IMR-90 (cell line): ENCODE results near the gene DOCK10. TPM values are rescaled to one million over a fixed set of nuclear protein-coding genes. Genes with fewer than 3 reads are reported as not detected.

Experiments used
- ATAC-seq: fragments of 200-7000 bp; cut with Tn5 transposase; 2 replicates; pipeline ENCODE4 v1.9.1; 2020; ENCODE audit warnings: low read depth, mild to moderate bottlenecking, moderate library complexity
- BruUV-seq: library from RNA; stranded (reverse); fragments of 400-500 nt; replicated peaks from 2 replicates; lab custom pipeline; 2021; lab: Mats Ljungman, UMichigan
- CTCF ChIA-PET: fragments of 300-600 bp; formaldehyde crosslinking; extraction: SDS; loops from one replicate; lab custom pipeline; 2021; ENCODE audit warnings: antibody characterized with exemption; lab: Yijun Ruan, JAX
- POLR2A ChIA-PET: fragments of 300-600 bp; sonication (Branson Sonifier 250); formaldehyde crosslinking; loops from one replicate; lab custom pipeline; 2022; ENCODE audit warnings: antibody characterized with exemption; ENCODE audit not compliant: unreplicated experiment; lab: Charles Lee
- DNase-seq: peaks from one replicate; pipeline ENCODE4 v3.0.0; 2013
- H2AFZ ChIP-seq: replicated peaks from 2 replicates; pipeline ENCODE3; 2013; ENCODE audit warnings: low read length, mild to moderate bottlenecking; ENCODE audit not compliant: poor library complexity
- H2AK5ac ChIP-seq: 2 replicates; pipeline ENCODE4 v1.6.1; 2013; ENCODE audit warnings: low read depth, low read length, inconsistent platforms
- H2AK9ac ChIP-seq: replicated peaks from 2 replicates; pipeline ENCODE3; 2013; ENCODE audit warnings: mild to moderate bottlenecking, low read depth, low read length, moderate library complexity; ENCODE audit not compliant: poor library complexity
- H2BK120ac ChIP-seq: 2 replicates; pipeline ENCODE4 v1.6.1; 2013; ENCODE audit warnings: low read depth, low read length, inconsistent platforms
- H2BK15ac ChIP-seq: 3 replicates; pipeline ENCODE4 v1.6.1; 2013; ENCODE audit warnings: low read depth, low read length, inconsistent platforms
- H2BK20ac ChIP-seq: 2 replicates; pipeline ENCODE4 v1.6.1; 2013; ENCODE audit warnings: low read depth, mild to moderate bottlenecking, inconsistent platforms, low read length, moderate library complexity
- H2BK5ac ChIP-seq: 2 replicates; pipeline ENCODE4 v1.6.1; 2013; ENCODE audit warnings: mild to moderate bottlenecking, low read depth, low read length, inconsistent platforms; ENCODE audit not compliant: poor library complexity, severe bottlenecking
- H3K14ac ChIP-seq: replicated peaks from 2 replicates; pipeline ENCODE4 v1.6.1; 2013; ENCODE audit warnings: low read depth, low read length, inconsistent platforms
- H3K18ac ChIP-seq: 2 replicates; pipeline ENCODE4 v1.6.1; 2013; ENCODE audit warnings: low read depth, low read length, control low read depth
- H3K23ac ChIP-seq: 2 replicates; pipeline ENCODE4 v1.6.1; 2013; ENCODE audit warnings: low read depth, low read length, inconsistent platforms
- H3K27ac ChIP-seq: 2 replicates; pipeline ENCODE4 v1.5.1; 2013; ENCODE audit warnings: mild to moderate bottlenecking, control low read depth, low read length; ENCODE audit not compliant: insufficient read depth
- H3K27me3 ChIP-seq: 2 replicates; pipeline ENCODE4 v1.6.1; 2013; ENCODE audit warnings: low read length; ENCODE audit not compliant: control insufficient read depth, insufficient read depth
- H3K36me3 ChIP-seq: 2 replicates; pipeline ENCODE4 v1.6.1; 2013; ENCODE audit warnings: low read length, mixed read lengths; ENCODE audit not compliant: control insufficient read depth, insufficient read depth
- H3K4ac ChIP-seq: 2 replicates; pipeline ENCODE4 v1.6.1; 2013; ENCODE audit warnings: low read depth, low read length, inconsistent platforms
- H3K4me1 ChIP-seq: 2 replicates; pipeline ENCODE4 v1.6.1; 2013; ENCODE audit warnings: low read length, mixed read lengths; ENCODE audit not compliant: control insufficient read depth, insufficient read depth
- H3K4me2 ChIP-seq: 2 replicates; pipeline ENCODE4 v1.6.1; 2013; ENCODE audit warnings: low read depth, mild to moderate bottlenecking, control low read depth, low read length, moderate library complexity
- H3K4me3 ChIP-seq: 2 replicates; pipeline ENCODE4 v1.5.1; 2013; ENCODE audit warnings: low read depth, mild to moderate bottlenecking, control low read depth, low read length, moderate library complexity; ENCODE audit not compliant: insufficient read depth
- H3K56ac ChIP-seq: 2 replicates; pipeline ENCODE4 v1.6.1; 2013; ENCODE audit warnings: low read length, inconsistent platforms; ENCODE audit not compliant: insufficient read depth; ENCODE audit errors: extremely low read depth
- H3K79me1 ChIP-seq, 2 experiments: 2 replicates each; pipeline ENCODE4 v1.6.1; 2013; ENCODE audit warnings: low read length in 2 of 2, inconsistent platforms in 1 of 2, low read depth in 1 of 2
- H3K9ac ChIP-seq: 2 replicates; pipeline ENCODE4 v1.6.1; 2013; ENCODE audit warnings: low read depth, low read length, control low read depth
- H3K9me1 ChIP-seq: 2 replicates; pipeline ENCODE4 v1.6.1; 2013; ENCODE audit warnings: low read length, inconsistent platforms; ENCODE audit not compliant: insufficient read depth
- H3K9me3 ChIP-seq: 2 replicates; pipeline ENCODE4 v1.6.1; 2013; ENCODE audit warnings: low read length; ENCODE audit not compliant: control insufficient read depth, insufficient read depth
- H4K20me1 ChIP-seq: 2 replicates; pipeline ENCODE4 v1.6.1; 2013; ENCODE audit warnings: low read length, inconsistent platforms; ENCODE audit not compliant: insufficient read depth
- H4K5ac ChIP-seq: 2 replicates; pipeline ENCODE4 v1.6.1; 2013; ENCODE audit warnings: mild to moderate bottlenecking, low read depth, low read length, control low read depth
- H4K8ac ChIP-seq, 2 experiments: 2 replicates each; pipeline ENCODE4 v1.6.1; 2013; ENCODE audit warnings: low read depth in 2 of 2, low read length in 2 of 2, control low read depth in 1 of 2, inconsistent platforms in 1 of 2
- H4K91ac ChIP-seq: 2 replicates; pipeline ENCODE4 v1.6.1; 2013; ENCODE audit warnings: low read depth, low read length, inconsistent platforms; ENCODE audit not compliant: insufficient read depth
- BHLHE40 ChIP-seq: fragments of 150-350 bp; IDR thresholded peaks from 2 replicates; pipeline ENCODE4 v1.6.1; 2016; ENCODE audit warnings: mild to moderate bottlenecking, low read depth, low read length
- CEBPB ChIP-seq: IDR thresholded peaks from 2 replicates; pipeline ENCODE4 v1.6.1; 2012; ENCODE audit warnings: low read depth, low read length, improper control_type of control experiment
- CHD1 ChIP-seq: IDR thresholded peaks from 2 replicates; pipeline ENCODE4 v1.6.1; 2012; ENCODE audit warnings: low read depth, low read length, improper control_type of control experiment
- FOS ChIP-seq: fragments of 150-350 bp; IDR thresholded peaks from 2 replicates; pipeline ENCODE4 v1.6.1; 2016; ENCODE audit warnings: low read depth, low read length
- MAFK ChIP-seq: IDR thresholded peaks from 2 replicates; pipeline ENCODE4 v1.6.1; 2012; ENCODE audit warnings: low read depth, low read length, improper control_type of control experiment
- MAZ ChIP-seq: IDR thresholded peaks from 2 replicates; pipeline ENCODE4 v1.6.1; 2012; ENCODE audit warnings: low read depth, mild to moderate bottlenecking, low read length, improper control_type of control experiment, moderate library complexity, borderline replicate concordance
- MXI1 ChIP-seq: IDR thresholded peaks from 2 replicates; pipeline ENCODE4 v1.6.1; 2012; ENCODE audit warnings: low read depth, mild to moderate bottlenecking, low read length, moderate library complexity, borderline replicate concordance
- NFE2L2 ChIP-seq: fragments of 150-350 bp; IDR thresholded peaks from 2 replicates; pipeline ENCODE4 v1.6.1; 2016; ENCODE audit warnings: low read depth, mild to moderate bottlenecking, low read length
- POLR2A ChIP-seq: IDR thresholded peaks from 2 replicates; pipeline ENCODE4 v1.6.1; 2012; ENCODE audit warnings: mild to moderate bottlenecking, low read depth, low read length
- RAD21 ChIP-seq: IDR thresholded peaks from 2 replicates; pipeline ENCODE4 v1.6.1; 2012; ENCODE audit warnings: low read length, improper control_type of control experiment
- RCOR1 ChIP-seq: IDR thresholded peaks from 2 replicates; pipeline ENCODE4 v1.6.1; 2012; ENCODE audit warnings: mild to moderate bottlenecking, low read length, improper control_type of control experiment; ENCODE audit not compliant: insufficient replicate concordance
- RFX5 ChIP-seq: IDR thresholded peaks from 2 replicates; pipeline ENCODE4 v1.8.0; 2012; ENCODE audit warnings: low read depth, mild to moderate bottlenecking, low read length, moderate library complexity
- SMC3 ChIP-seq: fragments of 150-350 bp; IDR thresholded peaks from 2 replicates; pipeline ENCODE4 v1.6.1; 2016; ENCODE audit warnings: low read depth, mild to moderate bottlenecking, antibody characterized with exemption, low read length, moderate library complexity
- WGBS, 2 experiments: methylation state at CpG; one replicate each; pipeline versions ENCODE4 v1.1.5 to v1.1.7; 2013; ENCODE audit warnings: missing lambda C conversion rate in 2 of 2; ENCODE audit not compliant: insufficient read length in 1 of 2; ENCODE audit errors: extremely low coverage in 2 of 2; 5-methylcytosine and 5-hydroxymethylcytosine counted together
- dilution Hi-C: fragments of 300-500 bp; cut with HindIII; formaldehyde crosslinking; loops from one replicate; pipeline ENCODE4 v1.14.3; 2018; ENCODE audit warnings: low sequenced_read_pairs; ENCODE audit not compliant: unreplicated experiment
- in situ Hi-C: fragments of 300-500 bp; cut with MboI; formaldehyde crosslinking; loops from 3 replicates; pipeline ENCODE4 v1.14.3; 2019; ENCODE audit warnings: low sequenced_read_pairs, inconsistent platforms, mixed read lengths
- intact Hi-C: fragments of 100-400 bp; cut with micrococcal nuclease; formaldehyde crosslinking; loops from 2 replicates; pipeline ENCODE4 v1.10.0; 2022
- polyA plus RNA-seq, 3 experiments: library from polyadenylated mRNA; depleted of rRNA; stranded (reverse); fragments of >200 nt; gene quantifications; 2 replicates each; pipeline ENCODE4 v1.2.3, GENCODE V29; 2012; ENCODE audit warnings: low replicate concordance in 1 of 3
- total RNA-seq: library from RNA; depleted of rRNA; stranded (reverse); fragments of >200 nt; gene quantifications from 2 replicates; pipeline ENCODE4 v1.2.3, GENCODE V29; 2012
- TF ChIP-seq, protein P1 (sequence below): fragments of 150-350 bp; IDR thresholded peaks from 2 replicates; pipeline ENCODE4 v1.6.1; 2017; ENCODE audit warnings: mild to moderate bottlenecking, antibody characterized with exemption, low read length, low read depth
- TF ChIP-seq, protein P2 (sequence below): conservative IDR thresholded peaks from 2 replicates; pipeline ENCODE4 v1.5.1; 2012; ENCODE audit warnings: mild to moderate bottlenecking, low read depth, low read length, improper control_type of control experiment
- TF ChIP-seq, protein P3 (sequence below): fragments of 150-350 bp; IDR thresholded peaks from 2 replicates; pipeline ENCODE4 v1.6.1; 2016; ENCODE audit warnings: low read depth, mild to moderate bottlenecking, low read length, moderate library complexity, borderline replicate concordance

Gene DOCK10
- total and polyA plus RNA-seq, 2 of the 4 experiments (the other 2 are of a cell fraction): 58.6 to 75.3 TPM

DNA sequence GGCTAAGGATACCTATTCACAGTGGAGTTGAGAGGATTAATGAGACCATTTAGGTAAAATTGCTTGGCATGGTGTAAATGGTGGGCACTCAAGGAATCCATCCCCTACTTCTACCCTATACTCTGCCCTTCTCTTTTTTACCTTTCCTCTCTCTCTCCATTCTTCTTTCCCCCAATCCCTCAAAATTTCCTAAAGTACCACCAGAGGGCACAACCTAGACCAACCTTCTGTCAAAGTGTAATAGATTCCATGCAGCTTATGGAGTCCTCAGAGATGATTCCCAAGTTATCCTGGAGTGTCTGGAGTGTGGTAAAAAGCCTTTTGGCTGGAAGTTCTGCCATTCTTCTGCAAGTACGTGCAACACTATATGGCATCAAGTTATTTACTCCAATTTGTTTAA is 293.1 kb downstream of the DOCK10 start:
- in situ Hi-C loops: no loop called here
- no TSS peak for BruUV-seq
- no peak for DNase-seq
- Histone ChIP-seq H3K4me2 (no peak overlapping the region), H4K91ac (no peak overlapping the region), H3K27me3 (peaks cover 4% of the 10 kb centered on the region; the same call in 1 of the 2 replicates), H3K23ac (no peak overlapping the region), H4K8ac (no peak overlapping the region), H3K36me3 (no peaks in the 10 kb centered on the region), H3K27ac (no peak overlapping the region), H3K4ac (no peak overlapping the region), H2BK20ac (no peak overlapping the region), H3K4me1 (no peaks in the 10 kb centered on the region), H3K9me3 (no peaks in the 10 kb centered on the region), H3K14ac (no peak overlapping the region), H2BK120ac (no peak overlapping the region), H3K4me3 (no peak overlapping the region), H3K79me1 (no peaks in the 10 kb centered on the region), H2BK5ac (no peak overlapping the region), H3K9me1 (no peaks in the 10 kb centered on the region), H4K5ac (no peak overlapping the region), H3K56ac (no peak overlapping the region), H2AK5ac (no peak overlapping the region), H4K20me1 (no peaks in the 10 kb centered on the region), H3K9ac (no peak overlapping the region), H2BK15ac (no peak overlapping the region), H2AK9ac (no peak overlapping the region), H2AFZ (no peak overlapping the region), H3K18ac (no peak overlapping the region)
- no peak for TF ChIP-seq CHD1
- TF ChIP-seq MAFK: no peak
- TF ChIP-seq MAZ: no peak
- no peak for TF ChIP-seq NFE2L2
- TF ChIP-seq, protein P1, sequence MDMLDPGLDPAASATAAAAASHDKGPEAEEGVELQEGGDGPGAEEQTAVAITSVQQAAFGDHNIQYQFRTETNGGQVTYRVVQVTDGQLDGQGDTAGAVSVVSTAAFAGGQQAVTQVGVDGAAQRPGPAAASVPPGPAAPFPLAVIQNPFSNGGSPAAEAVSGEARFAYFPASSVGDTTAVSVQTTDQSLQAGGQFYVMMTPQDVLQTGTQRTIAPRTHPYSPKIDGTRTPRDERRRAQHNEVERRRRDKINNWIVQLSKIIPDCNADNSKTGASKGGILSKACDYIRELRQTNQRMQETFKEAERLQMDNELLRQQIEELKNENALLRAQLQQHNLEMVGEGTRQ: no peak
- TF ChIP-seq, protein P2, sequence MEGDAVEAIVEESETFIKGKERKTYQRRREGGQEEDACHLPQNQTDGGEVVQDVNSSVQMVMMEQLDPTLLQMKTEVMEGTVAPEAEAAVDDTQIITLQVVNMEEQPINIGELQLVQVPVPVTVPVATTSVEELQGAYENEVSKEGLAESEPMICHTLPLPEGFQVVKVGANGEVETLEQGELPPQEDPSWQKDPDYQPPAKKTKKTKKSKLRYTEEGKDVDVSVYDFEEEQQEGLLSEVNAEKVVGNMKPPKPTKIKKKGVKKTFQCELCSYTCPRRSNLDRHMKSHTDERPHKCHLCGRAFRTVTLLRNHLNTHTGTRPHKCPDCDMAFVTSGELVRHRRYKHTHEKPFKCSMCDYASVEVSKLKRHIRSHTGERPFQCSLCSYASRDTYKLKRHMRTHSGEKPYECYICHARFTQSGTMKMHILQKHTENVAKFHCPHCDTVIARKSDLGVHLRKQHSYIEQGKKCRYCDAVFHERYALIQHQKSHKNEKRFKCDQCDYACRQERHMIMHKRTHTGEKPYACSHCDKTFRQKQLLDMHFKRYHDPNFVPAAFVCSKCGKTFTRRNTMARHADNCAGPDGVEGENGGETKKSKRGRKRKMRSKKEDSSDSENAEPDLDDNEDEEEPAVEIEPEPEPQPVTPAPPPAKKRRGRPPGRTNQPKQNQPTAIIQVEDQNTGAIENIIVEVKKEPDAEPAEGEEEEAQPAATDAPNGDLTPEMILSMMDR: no peak
- TF ChIP-seq, protein P3, sequence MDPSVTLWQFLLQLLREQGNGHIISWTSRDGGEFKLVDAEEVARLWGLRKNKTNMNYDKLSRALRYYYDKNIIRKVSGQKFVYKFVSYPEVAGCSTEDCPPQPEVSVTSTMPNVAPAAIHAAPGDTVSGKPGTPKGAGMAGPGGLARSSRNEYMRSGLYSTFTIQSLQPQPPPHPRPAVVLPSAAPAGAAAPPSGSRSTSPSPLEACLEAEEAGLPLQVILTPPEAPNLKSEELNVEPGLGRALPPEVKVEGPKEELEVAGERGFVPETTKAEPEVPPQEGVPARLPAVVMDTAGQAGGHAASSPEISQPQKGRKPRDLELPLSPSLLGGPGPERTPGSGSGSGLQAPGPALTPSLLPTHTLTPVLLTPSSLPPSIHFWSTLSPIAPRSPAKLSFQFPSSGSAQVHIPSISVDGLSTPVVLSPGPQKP: no peak
- no peak for TF ChIP-seq SMC3
- no peak for TF ChIP-seq RFX5
- no peak for TF ChIP-seq BHLHE40
- no peak for TF ChIP-seq MXI1
- no peak for TF ChIP-seq RCOR1
- no peak for TF ChIP-seq FOS
- TF ChIP-seq POLR2A: no peak
- TF ChIP-seq RAD21: no peak
- TF ChIP-seq CEBPB: no peak
- dilution Hi-C loops: no loop called here
- CTCF ChIA-PET: no interaction called here
- intact Hi-C loops: no loop called here
- no peak for ATAC-seq
- WGBS, 2 experiments: no CpG with 5 or more reads among the region's 1 CpG
- POLR2A ChIA-PET: no interaction called here
